GM21390 (cell line): ENCODE results near the gene C19orf25.
"Not testable (repeated sequence)": the region's sequence is repeated elsewhere in the genome, so short reads cannot be mapped to it uniquely, and the experiment has no call there.

Experiments
- ATAC-seq: cut with Tn5 transposase; IDR thresholded peaks from one replicate; pipeline ENCODE4 v1.9.1; 2021; ENCODE audit not compliant: unreplicated experiment

C19orf25 gene

GRCh38 chr19:1481893-1482360, 2.9 kb upstream of the C19orf25 start:
- no peak for ATAC-seq

DNA sequence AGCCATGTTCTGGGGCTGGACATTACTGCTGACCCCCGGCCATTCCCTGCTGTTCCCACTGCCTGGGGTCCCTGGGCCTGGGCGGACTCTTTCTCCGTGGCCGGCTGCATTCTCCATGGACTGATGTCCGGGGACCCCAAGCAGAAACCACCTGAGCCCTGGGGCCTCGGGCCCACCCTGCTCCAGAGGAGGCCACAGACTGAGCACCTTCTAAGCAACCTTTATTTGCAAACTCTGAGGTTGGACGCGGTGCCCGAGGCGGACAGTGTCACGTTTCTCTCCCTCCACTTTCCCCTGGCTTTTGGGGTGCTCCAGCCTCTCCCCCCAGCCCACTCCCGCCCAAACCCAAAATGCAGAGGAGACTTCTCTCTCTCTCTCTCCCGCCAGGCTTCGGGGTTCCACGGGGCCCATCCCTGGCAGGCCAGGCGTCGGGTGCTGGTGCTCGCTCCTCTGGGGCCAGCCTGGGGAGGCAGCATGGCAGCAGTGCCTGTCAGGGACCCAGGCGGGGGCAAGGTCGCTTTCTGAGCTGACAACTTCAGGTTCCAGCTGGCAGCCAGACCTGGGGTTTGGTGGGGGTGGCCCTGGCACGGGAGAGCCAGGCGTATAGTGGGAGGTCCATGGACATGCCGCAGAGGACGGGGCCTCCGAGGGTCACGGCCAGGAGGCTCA, 2.3 kb upstream of the C19orf25 start:
- ATAC-seq = no peak

GRCh38 chr19:1477056-1477455, 2.0 kb downstream of the C19orf25 start:
- not testable (repeated sequence) for ATAC-seq

DNA sequence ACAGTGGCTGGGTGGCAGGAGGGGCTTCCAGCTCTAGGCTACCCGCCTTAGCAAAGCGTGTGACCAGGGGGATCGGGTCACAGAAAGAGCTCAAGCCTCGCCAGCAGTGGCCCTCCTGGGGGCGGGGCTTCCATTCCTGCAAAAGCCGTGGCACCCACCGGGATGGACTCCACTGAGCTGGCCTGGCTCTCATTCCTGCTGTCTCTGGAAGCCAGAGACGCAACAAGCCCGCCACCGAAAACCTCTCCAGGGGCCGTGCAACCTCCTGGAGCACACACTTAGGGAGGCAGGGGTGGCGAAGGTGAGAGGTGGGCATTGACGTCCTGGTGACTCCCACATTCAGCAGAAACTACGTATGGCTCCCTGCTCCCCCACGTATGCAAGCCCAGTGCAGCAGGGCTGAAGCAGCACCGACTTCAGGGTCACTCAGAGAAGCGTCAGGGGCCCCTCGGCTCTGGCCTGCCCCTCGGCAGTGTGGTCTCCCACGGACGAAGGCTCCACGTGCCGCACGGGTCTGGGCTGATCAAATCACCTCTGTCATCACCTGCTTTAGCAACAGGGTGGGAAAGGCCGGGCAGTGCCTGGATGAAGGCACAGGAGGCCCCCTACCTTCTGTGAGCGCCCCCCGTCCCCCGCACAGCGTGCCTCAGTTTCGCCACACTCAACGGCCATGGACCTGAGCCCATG, 3.1 kb downstream of the C19orf25 start:
- ATAC-seq = no peak

GRCh38 chr19:1474765-1475351, 4.2 kb downstream of the C19orf25 start:
- ATAC-seq = no peak

DNA sequence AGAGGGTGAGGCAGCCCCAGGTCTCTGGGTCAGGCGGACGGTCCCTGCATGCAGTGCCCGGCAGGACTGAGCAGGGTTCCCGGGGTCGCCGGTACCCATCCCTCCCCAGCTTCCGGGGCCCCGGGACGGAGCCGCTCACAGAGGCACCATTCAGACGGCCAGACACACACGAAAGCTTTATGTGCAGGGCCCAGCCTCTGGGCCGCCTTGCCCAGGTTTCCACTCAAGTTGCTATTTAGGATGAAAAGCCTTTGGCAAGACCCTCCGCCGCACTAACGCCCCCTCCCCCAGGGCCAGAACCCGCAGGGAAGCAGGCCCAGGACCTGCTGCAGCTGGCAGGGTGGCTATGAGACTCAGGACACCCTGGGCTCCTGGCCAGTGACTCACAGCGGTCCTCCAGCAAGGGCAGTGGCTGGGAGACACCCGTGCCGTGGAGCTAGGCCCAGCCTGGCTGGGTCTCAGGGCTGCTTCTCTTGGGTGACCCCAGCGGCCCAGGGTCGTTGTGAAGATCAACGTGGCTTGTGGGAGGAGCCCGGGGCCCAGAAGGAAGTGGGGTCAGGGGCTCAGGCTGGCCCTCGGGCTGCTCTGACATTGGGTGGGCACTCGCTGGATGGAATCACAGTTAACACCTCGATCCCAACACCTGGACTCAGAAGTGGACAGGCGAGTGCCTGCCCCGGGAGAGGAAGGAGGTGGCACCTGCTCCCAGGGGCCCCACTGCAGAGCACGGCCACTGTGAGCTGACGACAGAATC, 4.8 kb downstream of the C19orf25 start:
- no peak for ATAC-seq

- no peak for ATAC-seq
These were observed 5.7 kb downstream of the C19orf25 start for GRCh38 chr19:1473085-1473851.

GRCh38 chr19:1472231-1473084, 6.6 kb downstream of the C19orf25 start:
- no peak for ATAC-seq

DNA sequence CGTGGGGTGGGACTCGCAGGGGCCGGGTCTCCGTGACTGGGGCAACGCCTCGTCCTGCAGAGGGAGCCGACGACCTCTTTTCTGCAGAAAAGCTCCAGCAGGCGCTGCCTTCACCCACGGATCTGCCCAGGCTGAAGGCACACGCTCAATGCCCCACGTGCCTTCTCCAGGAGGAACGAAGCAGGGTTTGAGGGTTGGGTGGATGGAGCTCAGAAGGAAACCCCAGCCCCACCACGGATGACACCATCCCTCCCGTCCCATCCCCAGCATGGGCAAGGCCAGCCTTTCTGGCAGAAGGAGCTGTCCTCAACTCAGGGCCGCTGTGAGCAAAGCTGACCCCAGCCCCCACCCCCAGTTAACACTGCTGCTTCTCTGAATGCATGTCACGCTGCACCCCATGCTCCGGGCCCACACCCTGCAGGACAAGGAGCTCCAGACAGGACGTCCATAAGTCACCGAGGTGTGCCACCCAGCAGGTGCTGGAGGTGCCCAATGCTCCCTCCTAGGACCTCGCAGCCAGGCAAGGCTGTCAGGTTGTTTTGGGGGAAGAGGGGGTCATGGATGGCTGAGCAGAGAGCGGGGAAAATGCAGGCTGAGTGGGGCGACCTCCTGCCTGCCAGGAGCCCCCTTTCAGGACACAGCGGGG, 7.4 kb downstream of the C19orf25 start:
- no peak for ATAC-seq

- no peak for ATAC-seq
These were observed 8.0 kb downstream of the C19orf25 start for GRCh38 chr19:1471010-1471514.

- no peak for ATAC-seq
These were observed 8.6 kb downstream of the C19orf25 start for GRCh38 chr19:1470305-1471009.

DNA sequence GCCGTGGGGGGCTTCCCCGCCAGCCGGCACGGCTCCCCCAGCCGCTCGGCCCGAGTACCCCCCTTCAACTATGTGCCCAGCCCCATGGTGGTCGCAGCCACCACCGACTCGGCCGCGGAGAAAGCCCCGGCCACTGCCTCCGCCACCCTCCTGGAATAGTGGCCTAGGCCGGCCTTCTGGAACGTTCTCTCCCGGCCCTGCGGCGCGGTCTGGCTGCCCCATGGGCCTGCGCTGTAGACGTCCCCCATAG, 9.0 kb downstream of the C19orf25 start:
- ATAC-seq = no peak

- ATAC-seq = no peak
These were observed 9.6 kb downstream of the C19orf25 start for GRCh38 chr19:1469255-1470054.

DNA sequence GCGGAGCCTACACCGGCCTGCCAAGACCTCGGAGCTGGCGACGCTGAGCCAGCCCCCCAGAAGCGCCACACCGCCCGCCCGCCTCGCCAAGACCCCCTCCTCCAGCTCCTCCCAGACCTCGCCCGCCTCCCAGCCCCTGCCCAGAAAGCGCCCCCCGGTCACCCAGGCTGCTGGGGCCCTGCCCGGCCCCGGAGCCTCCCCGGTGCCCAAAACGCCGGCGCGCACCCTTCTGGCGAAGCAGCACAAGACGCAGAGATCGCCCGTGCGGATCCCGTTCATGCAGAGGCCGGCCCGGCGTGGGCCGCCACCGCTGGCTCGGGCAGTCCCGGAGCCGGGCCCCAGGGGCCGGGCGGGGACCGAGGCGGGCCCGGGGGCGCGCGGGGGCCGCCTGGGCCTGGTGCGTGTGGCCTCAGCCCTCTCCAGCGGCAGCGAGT, 10.2 kb downstream of the C19orf25 start:
- ATAC-seq = no peak

- ATAC-seq = no peak
These were observed 10.7 kb downstream of the C19orf25 start for GRCh38 chr19:1468274-1468820.

DNA sequence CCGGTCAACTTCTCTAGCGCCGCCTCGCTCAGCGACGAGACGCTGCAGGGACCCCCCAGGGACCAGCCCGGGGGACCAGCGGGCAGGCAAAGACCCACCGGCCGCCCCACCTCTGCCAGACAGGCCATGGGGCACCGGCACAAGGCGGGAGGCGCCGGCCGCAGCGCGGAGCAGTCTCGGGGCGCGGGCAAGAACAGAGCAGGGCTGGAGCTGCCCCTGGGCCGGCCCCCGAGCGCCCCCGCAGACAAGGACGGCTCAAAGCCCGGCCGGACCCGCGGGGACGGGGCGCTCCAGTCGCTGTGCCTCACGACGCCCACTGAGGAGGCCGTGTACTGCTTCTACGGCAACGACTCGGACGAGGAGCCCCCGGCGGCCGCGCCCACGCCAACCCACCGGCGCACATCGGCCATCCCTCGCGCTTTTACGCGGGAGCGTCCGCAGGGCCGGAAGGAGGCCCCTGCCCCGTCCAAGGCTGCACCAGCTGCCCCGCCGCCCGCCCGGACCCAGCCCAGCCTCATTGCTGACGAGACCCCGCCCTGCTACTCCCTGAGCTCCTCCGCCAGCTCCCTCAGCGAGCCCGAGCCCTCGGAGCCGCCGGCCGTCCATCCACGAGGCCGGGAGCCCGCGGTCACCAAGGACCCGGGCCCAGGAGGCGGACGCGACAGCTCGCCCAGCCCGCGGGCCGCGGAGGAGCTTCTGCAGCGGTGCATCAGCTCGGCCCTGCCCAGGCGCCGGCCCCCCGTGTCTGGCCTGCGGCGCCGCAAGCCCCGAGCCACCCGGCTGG, 11.3 kb downstream of the C19orf25 start:
- no peak for ATAC-seq

DNA sequence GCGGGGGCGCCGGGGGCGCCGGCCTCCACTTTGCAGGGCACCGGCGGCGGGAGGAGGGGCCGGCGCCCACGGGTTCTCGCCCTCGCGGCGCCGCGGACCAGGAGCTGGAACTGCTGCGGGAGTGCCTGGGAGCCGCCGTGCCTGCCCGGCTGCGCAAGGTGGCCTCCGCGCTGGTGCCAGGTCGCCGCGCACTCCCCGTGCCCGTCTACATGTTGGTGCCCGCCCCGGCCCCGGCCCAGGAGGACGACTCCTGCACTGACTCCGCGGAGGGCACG, 11.9 kb downstream of the C19orf25 start:
- no peak for ATAC-seq
